SK-N-SH treated with all-trans-retinoic acid at 6 μM for 48 hours (cell line): ENCODE results near the gene FYN.
A peak's percentile ranks its signal among the peaks of the same experiment; 100 is the strongest.

Experiments
- ATAC-seq: fragments of 200-7000 bp; cut with Tn5 transposase; 3 replicates; pipeline ENCODE4 v1.9.1; 2020; ENCODE audit warnings: mild to moderate bottlenecking, moderate library complexity
- ARNTL ChIP-seq: fragments of 450-650 bp; formaldehyde crosslinking; IDR thresholded peaks from 2 replicates; pipeline ENCODE4 v1.5.0; 2020; ENCODE audit warnings: low read depth, mild to moderate bottlenecking, moderate library complexity, borderline replicate concordance
- BACH2 ChIP-seq: fragments of 250-450 bp; sonication (Bioruptor Pico); IDR thresholded peaks from 2 replicates; pipeline ENCODE4 v1.9.0; 2021; ENCODE audit warnings: mild to moderate bottlenecking, borderline replicate concordance
- CREB5 ChIP-seq: fragments of 250-450 bp; sonication (Bioruptor Pico); IDR thresholded peaks from 2 replicates; pipeline ENCODE4 v1.5.1; 2020; ENCODE audit warnings: low read depth, mild to moderate bottlenecking, moderate library complexity
- CSDC2 ChIP-seq: fragments of 250-450 bp; sonication (Bioruptor Pico); IDR thresholded peaks from 2 replicates; pipeline ENCODE4 v1.5.0; 2020; ENCODE audit warnings: mild to moderate bottlenecking, moderate library complexity
- ESRRG ChIP-seq: fragments of 250-450 bp; sonication (Bioruptor Pico); IDR thresholded peaks from 2 replicates; pipeline ENCODE4 v1.6.1; 2021; ENCODE audit warnings: mild to moderate bottlenecking
- ISL1 ChIP-seq: fragments of 250-450 bp; sonication (Bioruptor Pico); IDR thresholded peaks from 2 replicates; pipeline ENCODE4 v2.1.2; 2022; ENCODE audit warnings: mild to moderate bottlenecking, moderate library complexity
- OSR1 ChIP-seq: fragments of 250-450 bp; sonication (Bioruptor Pico); IDR thresholded peaks from 2 replicates; pipeline ENCODE4 v1.8.0; 2022; ENCODE audit warnings: moderate library complexity, mild to moderate bottlenecking, inconsistent platforms
- PATZ1 ChIP-seq: fragments of 250-450 bp; sonication (Bioruptor Pico); IDR thresholded peaks from 2 replicates; pipeline ENCODE4 v1.8.0; 2020; ENCODE audit warnings: mild to moderate bottlenecking, moderate library complexity, borderline replicate concordance
- PPARA ChIP-seq: fragments of 250-450 bp; sonication (Bioruptor Pico); IDR thresholded peaks from 2 replicates; pipeline ENCODE4 v1.5.0; 2020; ENCODE audit warnings: mild to moderate bottlenecking, borderline replicate concordance
- RARB ChIP-seq: fragments of 250-450 bp; sonication (Bioruptor Pico); IDR thresholded peaks from 2 replicates; pipeline ENCODE4 v1.8.0; 2021; ENCODE audit warnings: mild to moderate bottlenecking, moderate library complexity
- TCF4 ChIP-seq: fragments of 250-450 bp; sonication (Bioruptor Pico); IDR thresholded peaks from 2 replicates; pipeline ENCODE4 v1.8.0; 2021; ENCODE audit warnings: mild to moderate bottlenecking, moderate library complexity, borderline replicate concordance
- TOX ChIP-seq: fragments of 250-450 bp; sonication (Bioruptor Pico); IDR thresholded peaks from 2 replicates; pipeline ENCODE4 v1.8.0; 2021; ENCODE audit warnings: mild to moderate bottlenecking, moderate library complexity, borderline replicate concordance
- ZC3H10 ChIP-seq: fragments of 250-450 bp; sonication (Bioruptor Pico); IDR thresholded peaks from 2 replicates; pipeline ENCODE4 v1.5.1; 2021; ENCODE audit warnings: mild to moderate bottlenecking, moderate library complexity
- ZFP3 ChIP-seq: fragments of 250-450 bp; sonication (Bioruptor Pico); IDR thresholded peaks from 2 replicates; pipeline ENCODE4 v1.5.0; 2020; ENCODE audit warnings: mild to moderate bottlenecking, moderate library complexity
- ZNF70 ChIP-seq: fragments of 450-650 bp; formaldehyde crosslinking; IDR thresholded peaks from 2 replicates; pipeline ENCODE4 v1.5.0; 2020; ENCODE audit warnings: mild to moderate bottlenecking, moderate library complexity
- ZNF8 ChIP-seq: fragments of 450-650 bp; formaldehyde crosslinking; IDR thresholded peaks from 2 replicates; pipeline ENCODE4 v1.5.0; 2020; ENCODE audit warnings: mild to moderate bottlenecking, moderate library complexity
- TF ChIP-seq, protein P1 (sequence below): fragments of 250-450 bp; sonication (Bioruptor Pico); IDR thresholded peaks from 2 replicates; pipeline ENCODE4 v1.8.0; 2021; ENCODE audit warnings: low read depth, mild to moderate bottlenecking, moderate library complexity, borderline replicate concordance

FYN gene

GRCh38 chr6:111632468-111633247 lies 240.6 kb downstream of the FYN start:
- no peak for ATAC-seq
- TF ChIP-seq ARNTL (CRISPR knock-in tag) (no peak), ZNF8 (CRISPR knock-in tag) (no peak), TOX (CRISPR knock-in tag) (no peak), ESRRG (no peak), BACH2 (CRISPR knock-in tag) (no peak), CSDC2 (no peak), TCF4 (CRISPR knock-in tag) (no peak), ZFP3 (CRISPR knock-in tag) (no peak), PPARA (CRISPR knock-in tag) (no peak)
- TF ChIP-seq, protein P1, sequence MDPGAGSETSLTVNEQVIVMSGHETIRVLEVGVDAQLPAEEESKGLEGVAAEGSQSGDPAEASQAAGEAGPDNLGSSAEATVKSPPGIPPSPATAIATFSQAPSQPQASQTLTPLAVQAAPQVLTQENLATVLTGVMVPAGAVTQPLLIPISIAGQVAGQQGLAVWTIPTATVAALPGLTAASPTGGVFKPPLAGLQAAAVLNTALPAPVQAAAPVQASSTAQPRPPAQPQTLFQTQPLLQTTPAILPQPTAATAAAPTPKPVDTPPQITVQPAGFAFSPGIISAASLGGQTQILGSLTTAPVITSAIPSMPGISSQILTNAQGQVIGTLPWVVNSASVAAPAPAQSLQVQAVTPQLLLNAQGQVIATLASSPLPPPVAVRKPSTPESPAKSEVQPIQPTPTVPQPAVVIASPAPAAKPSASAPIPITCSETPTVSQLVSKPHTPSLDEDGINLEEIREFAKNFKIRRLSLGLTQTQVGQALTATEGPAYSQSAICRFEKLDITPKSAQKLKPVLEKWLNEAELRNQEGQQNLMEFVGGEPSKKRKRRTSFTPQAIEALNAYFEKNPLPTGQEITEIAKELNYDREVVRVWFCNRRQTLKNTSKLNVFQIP, result no peak

DNA sequence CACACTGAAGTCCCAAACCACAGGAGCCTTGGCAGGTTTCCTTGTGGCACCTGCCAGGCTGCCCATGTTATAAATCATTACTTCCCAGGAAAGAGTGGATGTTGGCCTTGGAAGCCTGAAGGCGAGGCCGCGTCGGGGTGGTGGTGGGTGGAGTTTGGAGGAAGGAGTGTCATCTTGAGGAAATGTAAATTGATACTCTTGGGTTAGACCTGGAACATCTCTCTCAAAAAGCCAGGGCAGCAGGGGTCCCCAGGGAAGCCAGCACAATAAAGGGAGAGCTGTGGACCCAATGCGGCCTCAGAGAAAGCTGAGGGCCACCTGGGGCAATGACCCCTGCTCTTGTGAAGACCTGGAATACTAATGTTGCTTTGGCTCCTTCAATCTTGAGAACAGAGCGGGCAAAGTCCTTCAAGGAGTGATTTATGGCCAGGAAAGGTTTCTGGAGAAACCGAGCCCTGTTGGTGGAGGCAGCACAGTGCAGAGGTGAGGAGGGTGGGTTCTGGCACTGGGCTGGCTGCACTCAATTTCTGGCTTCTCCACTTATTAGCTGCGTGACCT lies 241.3 kb downstream of the FYN start:
- TF ChIP-seq CSDC2, result no peak
- TF ChIP-seq PATZ1 (CRISPR knock-in tag), result no peak
- TF ChIP-seq TOX (CRISPR knock-in tag), result no peak
- no peak for TF ChIP-seq ZNF8 (CRISPR knock-in tag)
- TF ChIP-seq ZNF70, result no peak
- TF ChIP-seq OSR1, result no peak
- no peak for TF ChIP-seq CREB5 (CRISPR knock-in tag)
- no peak for TF ChIP-seq PPARA (CRISPR knock-in tag)
- no peak for TF ChIP-seq ISL1
- TF ChIP-seq, protein P1, result no peak
- TF ChIP-seq BACH2 (CRISPR knock-in tag), result no peak
- no peak for TF ChIP-seq ESRRG
- no peak for TF ChIP-seq RARB (CRISPR knock-in tag)
- no peak for ATAC-seq

GRCh38 chr6:111631018-111631417 lies 242.2 kb downstream of the FYN start:
- TF ChIP-seq TCF4 (CRISPR knock-in tag), result no peak
- no peak for TF ChIP-seq ZC3H10 (CRISPR knock-in tag)
- ATAC-seq, result no peak

- ATAC-seq, result peak; percentile 59
- no peak for TF ChIP-seq ZC3H10 (CRISPR knock-in tag)
These were observed 245.0 kb downstream of the FYN start for GRCh38 chr6:111628142-111628850.

DNA sequence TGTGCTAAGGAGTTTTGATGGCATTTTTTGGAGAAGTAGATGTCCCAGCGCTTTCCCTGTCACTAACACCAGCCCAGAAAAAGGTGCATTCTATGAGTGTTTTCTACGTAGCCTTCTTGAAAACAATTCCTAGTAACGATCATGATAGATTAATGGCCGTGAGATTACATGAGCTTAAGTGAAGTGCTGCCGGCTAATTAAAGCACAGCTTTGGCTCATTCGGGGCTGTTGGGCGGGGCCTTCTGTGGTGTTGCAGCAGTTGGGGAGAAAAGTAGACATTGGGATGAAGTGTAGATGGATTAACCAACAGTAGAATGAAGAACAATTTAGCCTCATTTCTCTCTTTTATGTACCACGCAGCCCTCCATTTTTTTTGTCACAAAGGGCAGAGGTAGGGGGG lies 246.8 kb downstream of the FYN start:
- TF ChIP-seq TOX (CRISPR knock-in tag), result no peak
- no peak for TF ChIP-seq RARB (CRISPR knock-in tag)
- TF ChIP-seq, all 23 proteins: peak for 0

More for the DNA sequence above, 246.8 kb downstream of the FYN start:
- ATAC-seq, result no peak
